ENCODE data around the gene CYTH4. TPM values are rescaled to one million over a fixed set of nuclear protein-coding genes. Genes with fewer than 3 reads are reported as not detected.

The CYTH4 gene
- total and polyA plus RNA-seq, 10 of the 15 experiments (the other 5 are each of a cell fraction or from before 2014, with no cell fraction given) = 1.5 to 27.3 (median 16.9) TPM

DNA sequence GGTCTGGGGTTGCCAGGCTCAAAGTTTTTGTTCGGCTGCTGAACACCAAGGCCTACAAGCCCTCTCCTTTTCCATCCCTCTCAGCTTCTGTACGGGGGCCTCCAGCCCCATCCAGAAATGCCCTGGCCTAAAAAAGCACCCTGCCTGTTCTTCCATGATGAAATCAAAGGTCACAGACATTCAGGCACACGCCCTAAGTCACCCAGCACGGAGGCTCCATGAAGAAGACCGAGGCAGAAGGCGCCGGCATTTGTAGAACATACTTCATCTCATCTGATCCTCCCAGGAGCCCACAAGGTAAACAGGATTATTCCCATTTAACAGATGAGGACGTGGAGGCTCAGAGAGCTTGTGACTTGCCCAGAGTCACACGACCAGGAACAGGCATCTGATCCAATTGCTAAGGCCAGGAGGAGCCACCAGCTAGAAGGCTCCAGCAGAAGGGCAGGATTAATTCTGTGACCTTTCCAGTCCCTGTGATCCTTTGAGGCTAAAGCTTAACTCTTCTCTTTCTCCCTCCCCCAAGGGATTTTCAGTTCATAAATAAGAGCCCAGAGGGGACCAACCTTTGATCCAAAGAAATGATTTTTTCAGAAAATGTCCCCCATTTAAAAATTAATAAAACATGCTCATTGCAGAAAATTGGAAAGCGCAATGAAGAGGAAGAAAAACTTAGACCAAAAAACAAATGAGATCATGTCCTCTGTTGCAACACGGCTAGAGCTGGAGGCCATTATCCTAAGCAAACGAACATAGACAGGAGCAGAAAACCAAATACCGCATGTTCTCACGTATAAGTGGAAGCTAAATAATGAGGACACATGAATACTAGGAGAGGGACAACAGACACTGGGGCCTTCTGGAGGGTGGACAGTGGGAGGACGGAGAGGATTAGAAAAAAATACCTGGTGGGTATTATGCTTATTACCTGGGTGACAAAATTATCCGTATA is 38.7 kb downstream of the CYTH4 start (continued):
- TF ChIP-seq E4F1 (IDR thresholded peaks at IDR 0.05; ENCODE audit: borderline replicate concordance, partially characterized antibody) = no peak

GRCh38 chr22:37324340-37325038 is 42.2 kb downstream of the CYTH4 start:
- in situ Hi-C loops (cut with MboI) = no loop called here
- WGBS (ENCODE audit: insufficient coverage, insufficient replicate concordance, low lambda C conversion rate, missing lambda C conversion rate) = 25% methylated on average over 45 of the region's 51 CpGs

More at GRCh38 chr22:37324340-37325038, 42.2 kb downstream of the CYTH4 start:
- Histone ChIP-seq H3K4me1 (ENCODE audit: control insufficient read depth, insufficient read depth, low read length) (no peaks in the 10 kb centered on the region), H3K79me2 (ENCODE audit: control insufficient read depth, insufficient read depth, low read length) (no peaks in the 10 kb centered on the region), H3K27ac (ENCODE audit: control insufficient read depth, insufficient read depth) (no peak overlapping the region), H3K9me3 (replicated peaks; ENCODE audit: control insufficient read depth, insufficient read depth, low read length) (no peaks in the 10 kb centered on the region), H4K20me1 (ENCODE audit: control insufficient read depth, insufficient read depth) (no peaks in the 10 kb centered on the region), H3K27me3 (replicated peaks in 1 of 2; ENCODE audit: control insufficient read depth in 2 of 2, insufficient read depth in 2 of 2, low read length in 1 of 2) (peaks cover 7 to 10% of the 10 kb centered on the region in 2 experiments; a peak in 3 of 4 replicates), H3K4me2 (ENCODE audit: control insufficient read depth, insufficient read depth) (no peak overlapping the region), H3K36me3 (ENCODE audit: control insufficient read depth in 2 of 2, insufficient read depth in 2 of 2, low read length in 1 of 2) (no peaks in the 10 kb centered on the region), H3K9ac (ENCODE audit: control insufficient read depth, insufficient read depth, low read length) (no peak overlapping the region), H2AFZ (ENCODE audit: control insufficient read depth, low read depth, low read length) (no peak overlapping the region), H3K4me3 (no peak overlapping the region)
- TF ChIP-seq RFX5 (IDR thresholded peaks at IDR 0.05; ENCODE audit: low read depth, low read length) = no peak
- TF ChIP-seq TAF1 (IDR thresholded peaks at IDR 0.05; ENCODE audit: borderline replicate concordance, low read depth, low read length) = no peak
- TF ChIP-seq CHD1 (IDR thresholded peaks at IDR 0.05; ENCODE audit: low read depth, low read length) = no peak
- TF ChIP-seq SUZ12 (IDR thresholded peaks at IDR 0.05; ENCODE audit: unreplicated experiment) = peak; percentile 44
- TF ChIP-seq HDAC2 (IDR thresholded peaks at IDR 0.05) = no peak
- no peak for TF ChIP-seq EP300 (IDR thresholded peaks at IDR 0.05; ENCODE audit: borderline replicate concordance in 1 of 2, control insufficient read depth in 1 of 2, low read depth in 2 of 2, low read length in 2 of 2)
- TF ChIP-seq, protein P1, sequence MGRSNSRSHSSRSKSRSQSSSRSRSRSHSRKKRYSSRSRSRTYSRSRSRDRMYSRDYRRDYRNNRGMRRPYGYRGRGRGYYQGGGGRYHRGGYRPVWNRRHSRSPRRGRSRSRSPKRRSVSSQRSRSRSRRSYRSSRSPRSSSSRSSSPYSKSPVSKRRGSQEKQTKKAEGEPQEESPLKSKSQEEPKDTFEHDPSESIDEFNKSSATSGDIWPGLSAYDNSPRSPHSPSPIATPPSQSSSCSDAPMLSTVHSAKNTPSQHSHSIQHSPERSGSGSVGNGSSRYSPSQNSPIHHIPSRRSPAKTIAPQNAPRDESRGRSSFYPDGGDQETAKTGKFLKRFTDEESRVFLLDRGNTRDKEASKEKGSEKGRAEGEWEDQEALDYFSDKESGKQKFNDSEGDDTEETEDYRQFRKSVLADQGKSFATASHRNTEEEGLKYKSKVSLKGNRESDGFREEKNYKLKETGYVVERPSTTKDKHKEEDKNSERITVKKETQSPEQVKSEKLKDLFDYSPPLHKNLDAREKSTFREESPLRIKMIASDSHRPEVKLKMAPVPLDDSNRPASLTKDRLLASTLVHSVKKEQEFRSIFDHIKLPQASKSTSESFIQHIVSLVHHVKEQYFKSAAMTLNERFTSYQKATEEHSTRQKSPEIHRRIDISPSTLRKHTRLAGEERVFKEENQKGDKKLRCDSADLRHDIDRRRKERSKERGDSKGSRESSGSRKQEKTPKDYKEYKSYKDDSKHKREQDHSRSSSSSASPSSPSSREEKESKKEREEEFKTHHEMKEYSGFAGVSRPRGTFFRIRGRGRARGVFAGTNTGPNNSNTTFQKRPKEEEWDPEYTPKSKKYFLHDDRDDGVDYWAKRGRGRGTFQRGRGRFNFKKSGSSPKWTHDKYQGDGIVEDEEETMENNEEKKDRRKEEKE (IDR thresholded peaks at IDR 0.05) = no peak
- ChIA-PET POLR2A (interaction anchor here (0.6 kb wide), 1 partner anchor 56 kb away, joined by 7 read pairs; no protein-coding TSS in a partner anchor), RAD21 (ENCODE audit: unreplicated experiment) (no interaction called here), SMC1A (ENCODE audit: uncharacterized antibody, unreplicated experiment) (interaction anchor here (0.6 to 1.7 kb wide), 2 partner anchors 18 to 128 kb away, joined by 3 to 4 read pairs; no protein-coding TSS in a partner anchor), CTCF (interaction anchor here (1.0 to 1.5 kb wide), 2 partner anchors 104 to 106 kb away, joined by 3 to 6 read pairs; no protein-coding TSS in a partner anchor)
- ATAC-seq (no peak), FAIRE-seq (no peak), DNase-seq (ENCODE audit: low read depth, low spot score) (no peak)
- BruUV-seq (replicated peaks) = no TSS peak
- intact Hi-C loops (cut with micrococcal nuclease; ENCODE audit: unreplicated experiment) = no loop called here

Data from GM12878 (cell line).